ENCODE data around the gene PAK1. TPM values are rescaled to one million over a fixed set of nuclear protein-coding genes. Genes with fewer than 3 reads are reported as not detected.
"Not testable (repeated sequence)": the region's sequence is repeated elsewhere in the genome, so short reads cannot be mapped to it uniquely, and the experiment has no call there.

The PAK1 gene
- total RNA-seq, 1 donor from 2014 or later: 58.3 TPM

GRCh38 chr11:77384571-77384970 lies 89.3 kb downstream of the PAK1 start:
- no peak overlapping the region for H3K4me3 Mint-ChIP-seq (ENCODE audit: unreplicated experiment)
- H3K27me3 Mint-ChIP-seq (ENCODE audit: unreplicated experiment): no peaks in the 10 kb centered on the region
- no peak for DNase-seq (ENCODE audit: low spot score)
- TF ChIP-seq CTCF (IDR thresholded peaks at IDR 0.05; ENCODE audit: unreplicated experiment): no peak
- H3K27ac Mint-ChIP-seq (ENCODE audit: unreplicated experiment): no peak overlapping the region
- H3K4me1 Mint-ChIP-seq (ENCODE audit: unreplicated experiment): peaks cover 13% of the 10 kb centered on the region
- no peaks in the 10 kb centered on the region for H3K36me3 Mint-ChIP-seq (ENCODE audit: low read depth, unreplicated experiment)
- H3K9me3 Mint-ChIP-seq (ENCODE audit: unreplicated experiment): no peaks in the 10 kb centered on the region

GRCh38 chr11:77383349-77383748 lies 90.5 kb downstream of the PAK1 start:
- not testable (repeated sequence) for H3K27ac Mint-ChIP-seq (ENCODE audit: unreplicated experiment); H3K4me3 Mint-ChIP-seq (ENCODE audit: unreplicated experiment); DNase-seq (ENCODE audit: low spot score); H3K9me3 Mint-ChIP-seq (ENCODE audit: unreplicated experiment); H3K27me3 Mint-ChIP-seq (ENCODE audit: unreplicated experiment); H3K36me3 Mint-ChIP-seq (ENCODE audit: low read depth, unreplicated experiment)
- H3K4me1 Mint-ChIP-seq (ENCODE audit: unreplicated experiment): peaks cover 13% of the 10 kb centered on the region

GRCh38 chr11:77381729-77382665 lies 91.9 kb downstream of the PAK1 start:
- no peak for TF ChIP-seq CTCF (IDR thresholded peaks at IDR 0.05; ENCODE audit: unreplicated experiment)
- Mint-ChIP-seq H3K4me3 (ENCODE audit: unreplicated experiment) (no peak overlapping the region), H3K27me3 (ENCODE audit: unreplicated experiment) (no peaks in the 10 kb centered on the region), H3K4me1 (ENCODE audit: unreplicated experiment) (peaks cover 21% of the 10 kb centered on the region), H3K27ac (ENCODE audit: unreplicated experiment) (peak overlapping the region; percentile 13), H3K36me3 (ENCODE audit: low read depth, unreplicated experiment) (peaks cover 5% of the 10 kb centered on the region), H3K9me3 (ENCODE audit: unreplicated experiment) (no peaks in the 10 kb centered on the region)
- DNase-seq (ENCODE audit: low spot score): no peak

- Mint-ChIP-seq H3K4me3 (ENCODE audit: unreplicated experiment) (no peak overlapping the region), H3K9me3 (ENCODE audit: unreplicated experiment) (no peaks in the 10 kb centered on the region), H3K27ac (ENCODE audit: unreplicated experiment) (no peak overlapping the region), H3K27me3 (ENCODE audit: unreplicated experiment) (no peaks in the 10 kb centered on the region), H3K4me1 (ENCODE audit: unreplicated experiment) (peaks cover 21% of the 10 kb centered on the region), H3K36me3 (ENCODE audit: low read depth, unreplicated experiment) (peaks cover 5% of the 10 kb centered on the region)
- no peak for TF ChIP-seq CTCF (IDR thresholded peaks at IDR 0.05; ENCODE audit: unreplicated experiment)
- DNase-seq (ENCODE audit: low spot score): no peak
Measured at GRCh38 chr11:77379934-77380333, 94.0 kb downstream of the PAK1 start.

- TF ChIP-seq CTCF (IDR thresholded peaks at IDR 0.05; ENCODE audit: unreplicated experiment): no peak
- H3K9me3 Mint-ChIP-seq (ENCODE audit: unreplicated experiment): no peaks in the 10 kb centered on the region
- no peak for DNase-seq (ENCODE audit: low spot score)
Measured at GRCh38 chr11:77379253-77379652, 94.6 kb downstream of the PAK1 start.

More at GRCh38 chr11:77379253-77379652, 94.6 kb downstream of the PAK1 start:
- Mint-ChIP-seq H3K4me1 (ENCODE audit: unreplicated experiment) (peaks cover 21% of the 10 kb centered on the region), H3K27ac (ENCODE audit: unreplicated experiment) (no peak overlapping the region), H3K36me3 (ENCODE audit: low read depth, unreplicated experiment) (peaks cover 5% of the 10 kb centered on the region), H3K4me3 (ENCODE audit: unreplicated experiment) (no peak overlapping the region), H3K27me3 (ENCODE audit: unreplicated experiment) (no peaks in the 10 kb centered on the region)
